ENCODE results near the gene KNCN.

Gene KNCN

DNA sequence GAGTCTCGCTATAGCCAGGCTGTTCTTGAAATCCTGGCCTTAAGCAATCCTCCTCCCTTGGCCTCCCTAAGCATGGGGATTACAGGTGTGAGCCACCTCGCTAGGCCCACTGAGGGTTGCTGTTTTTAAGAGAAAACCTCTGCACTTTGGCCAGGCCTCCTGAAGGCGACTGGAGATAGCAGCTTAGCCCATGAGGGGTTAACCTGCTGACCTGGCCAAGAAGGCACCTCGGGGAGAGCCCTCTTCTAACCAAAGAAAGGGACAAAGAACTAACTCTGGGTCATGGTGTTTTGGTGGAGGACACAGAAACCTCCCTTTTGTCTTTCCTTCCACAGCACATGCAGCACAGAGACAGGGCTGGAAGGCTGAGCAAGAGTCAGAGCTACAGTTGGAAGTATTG, 17.7 kb upstream of the KNCN start:
- DNase-seq (ENCODE audit: low read depth in 2 of 2, low spot score in 1 of 2), result no peak

DNA sequence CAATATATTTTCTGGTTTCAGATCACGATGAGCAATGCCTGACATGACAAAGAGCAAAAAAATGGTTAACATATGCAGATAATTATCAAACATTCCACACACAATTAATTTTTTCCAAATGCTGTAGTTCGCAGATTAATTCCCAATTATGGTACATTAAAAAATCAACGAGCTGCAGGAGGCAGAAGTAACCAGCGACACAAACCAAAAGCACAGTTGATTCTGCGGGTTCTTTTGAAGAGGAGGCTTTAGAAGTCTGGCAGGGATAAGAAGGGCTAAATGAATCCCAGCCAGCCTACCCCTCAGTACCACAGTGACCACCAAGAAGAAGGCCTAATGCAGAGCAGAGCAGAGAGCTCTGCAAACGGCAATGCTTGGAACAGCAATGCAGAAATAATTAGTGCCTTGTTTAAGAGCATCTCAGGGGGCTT, 17.0 kb upstream of the KNCN start:
- no peak for DNase-seq (ENCODE audit: low read depth in 2 of 2, low spot score in 1 of 2)

DNA sequence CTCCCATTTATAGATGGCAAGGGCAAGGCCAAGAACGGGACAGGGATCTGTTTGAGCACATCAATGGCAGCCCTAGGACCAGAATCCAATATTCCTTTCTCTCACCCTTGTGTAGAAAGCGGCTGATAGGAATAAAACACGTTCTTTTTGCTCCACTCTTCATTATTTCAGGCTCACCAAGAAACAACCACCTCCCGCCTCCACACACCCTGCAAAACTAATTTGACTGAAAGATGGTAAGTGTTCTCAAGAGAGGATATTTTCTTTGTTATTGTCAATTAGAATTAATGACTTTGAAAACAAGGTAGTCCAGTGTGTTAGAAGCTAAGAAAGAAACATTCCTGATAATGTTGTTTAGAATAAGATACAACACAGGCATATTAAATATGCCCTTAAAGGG, 11.9 kb upstream of the KNCN start:
- DNase-seq (ENCODE audit: low read depth in 2 of 2, low spot score in 1 of 2), result no peak

DNA sequence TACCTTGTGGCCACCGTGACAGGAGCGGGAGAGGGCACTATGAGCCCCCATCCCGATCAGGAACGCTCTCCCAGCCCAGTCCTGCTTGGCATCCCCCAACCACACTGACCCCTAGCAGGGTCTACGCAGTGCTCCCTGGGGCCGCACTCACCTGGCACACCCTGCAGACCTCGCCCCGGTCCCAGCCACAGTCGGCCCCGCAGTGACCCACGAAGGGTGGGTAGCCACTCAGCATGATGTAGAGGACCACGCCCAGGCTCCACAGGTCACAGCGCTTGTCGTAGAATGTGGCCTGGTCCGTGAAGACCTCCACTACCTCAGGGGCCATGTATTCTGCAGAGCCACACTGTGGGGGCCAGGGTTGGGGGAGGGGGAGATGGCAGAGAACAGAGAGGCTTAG, 11.1 kb upstream of the KNCN start:
- DNase-seq (ENCODE audit: low read depth in 2 of 2, low spot score in 1 of 2), result no peak

DNA sequence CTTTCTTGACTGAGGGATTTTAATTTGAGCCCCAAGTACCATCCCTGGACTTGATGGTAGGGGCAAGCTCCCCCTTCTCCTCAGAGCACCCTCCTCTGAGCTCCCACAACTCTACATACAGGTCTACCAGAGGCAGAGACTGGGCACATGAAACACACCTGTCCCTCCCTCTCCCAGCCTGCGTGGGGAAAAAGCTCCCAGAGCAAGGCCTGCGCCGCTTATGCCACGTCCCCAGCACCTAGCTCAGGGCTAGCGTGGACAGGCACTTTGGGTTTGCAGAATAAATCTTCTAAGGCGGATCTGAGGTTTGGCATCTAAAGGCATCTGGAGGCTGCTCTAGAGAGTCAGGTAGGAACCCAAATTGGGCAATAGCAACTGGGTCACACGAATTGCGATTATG, 7.5 kb upstream of the KNCN start:
- no peak for DNase-seq (ENCODE audit: low read depth in 2 of 2, low spot score in 1 of 2)

DNA sequence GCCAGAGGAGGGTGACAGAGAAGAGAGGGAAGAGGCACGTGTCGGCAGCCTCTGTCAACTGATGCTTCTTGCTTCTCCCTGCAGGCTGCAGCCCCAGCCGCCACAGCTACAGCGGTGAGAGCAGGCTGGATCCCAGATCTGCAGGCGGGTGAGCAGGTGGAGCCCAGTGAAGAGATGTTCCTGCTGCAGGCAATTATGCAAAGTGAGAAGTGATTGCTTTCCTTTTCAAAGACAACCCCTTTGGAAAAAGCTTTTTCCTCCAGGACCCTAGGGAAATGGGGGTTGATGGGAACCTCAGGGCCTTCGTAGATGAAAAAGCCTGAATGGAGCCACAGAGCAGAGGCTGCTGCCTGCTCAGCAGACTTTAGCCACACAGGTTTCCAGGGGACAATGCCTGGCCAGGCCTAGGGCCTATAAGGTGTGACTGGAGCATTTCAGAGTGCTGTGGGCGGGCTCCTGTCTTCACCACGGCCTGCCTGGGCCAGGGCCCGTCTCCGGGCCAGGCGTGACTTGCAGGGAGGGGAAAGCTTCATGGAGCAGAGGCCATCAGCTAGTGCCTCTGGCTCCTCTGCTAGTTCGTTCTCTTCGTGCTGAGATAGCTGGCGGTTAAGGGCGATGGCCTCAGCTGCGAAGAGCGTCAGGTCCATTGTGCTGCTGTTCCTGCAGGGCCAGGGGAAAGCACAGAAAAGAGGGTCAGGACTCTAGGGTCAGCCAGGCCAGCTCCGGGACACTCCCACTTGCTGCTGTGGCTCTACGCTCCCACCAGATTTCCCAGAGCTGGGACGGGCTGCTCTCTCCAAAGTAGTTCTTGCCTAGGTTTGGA, 6.9 kb upstream of the KNCN start:
- no peak for DNase-seq (ENCODE audit: low read depth in 2 of 2, low spot score in 1 of 2)

DNA sequence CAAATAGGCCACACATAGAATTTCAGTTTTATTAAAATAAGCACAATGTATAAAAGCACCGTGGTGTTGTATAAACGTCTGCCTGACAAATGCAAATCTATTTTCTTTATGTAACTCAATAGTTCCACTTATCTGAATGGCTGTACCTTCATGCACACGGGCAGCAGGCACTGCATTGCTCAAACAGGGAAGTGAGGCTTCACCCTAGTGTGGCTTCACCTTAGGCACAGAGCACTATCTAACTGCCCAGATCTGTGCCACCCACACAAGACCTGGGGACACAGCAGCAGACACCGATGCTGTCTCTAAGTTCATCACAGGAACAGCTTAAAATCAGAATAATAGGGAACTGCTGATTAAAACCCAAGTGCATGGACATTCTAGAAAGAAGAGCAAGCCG, 6.0 kb upstream of the KNCN start:
- no peak for DNase-seq (ENCODE audit: low read depth in 2 of 2, low spot score in 1 of 2)

DNA sequence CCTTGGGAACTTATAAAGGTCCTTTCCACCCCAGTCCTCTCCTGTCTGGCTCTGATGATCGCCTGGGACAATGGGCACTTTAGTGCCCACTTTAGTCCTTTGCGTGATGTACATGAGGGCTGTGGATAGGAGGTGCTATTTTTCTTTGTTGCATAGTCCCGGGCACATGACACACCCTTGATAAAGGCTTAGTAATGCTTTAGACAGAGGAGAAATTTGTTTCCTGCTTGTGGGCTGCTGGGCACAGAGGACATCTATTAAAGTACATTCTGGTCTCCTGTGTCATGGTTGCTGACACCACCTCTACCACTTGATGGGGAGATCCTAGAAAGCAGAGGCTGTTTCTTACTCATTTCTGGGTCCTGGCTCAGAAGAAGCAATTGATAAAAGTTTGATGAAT, 5.4 kb upstream of the KNCN start:
- DNase-seq (ENCODE audit: low read depth in 2 of 2, low spot score in 1 of 2), result no peak

DNA sequence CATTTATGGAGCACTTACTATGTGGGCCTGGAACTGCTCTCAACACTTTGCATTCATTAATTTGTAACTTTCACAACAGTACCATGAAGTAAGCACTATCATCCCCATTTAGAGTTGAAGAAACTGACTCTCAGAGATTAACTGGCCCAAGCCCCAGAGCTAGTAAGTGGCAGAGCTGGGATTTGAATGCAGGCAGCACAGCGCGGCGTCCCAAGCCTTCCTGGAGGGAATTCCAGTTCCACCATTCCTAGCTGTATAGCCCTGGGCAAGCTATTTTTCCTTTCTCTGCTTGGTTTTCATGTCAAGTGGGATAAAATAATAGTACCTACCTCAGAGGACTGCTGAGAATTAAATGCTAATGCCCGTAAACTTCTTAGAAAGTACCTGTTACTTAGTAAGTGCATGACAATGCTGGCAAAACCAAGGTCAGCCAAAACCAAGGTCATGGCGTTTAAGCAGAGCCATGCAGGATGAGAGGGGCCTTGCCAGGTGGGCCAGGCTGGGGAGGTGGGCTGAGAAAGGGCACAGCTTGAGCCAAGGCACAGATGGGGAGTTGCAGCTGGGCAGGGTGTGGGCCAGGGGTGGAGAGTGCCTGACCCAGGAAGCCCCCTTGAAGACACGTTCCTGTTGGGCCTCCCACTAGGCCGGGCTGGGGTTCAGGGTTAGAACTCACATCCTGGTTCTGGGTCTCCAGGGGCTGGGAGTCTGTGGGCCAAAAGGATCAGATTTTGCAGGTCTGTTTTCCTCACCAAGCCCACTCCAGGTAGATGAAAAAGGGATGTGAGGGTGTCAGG, 4.6 kb upstream of the KNCN start:
- no peak for DNase-seq (ENCODE audit: low read depth in 2 of 2, low spot score in 1 of 2)

DNA sequence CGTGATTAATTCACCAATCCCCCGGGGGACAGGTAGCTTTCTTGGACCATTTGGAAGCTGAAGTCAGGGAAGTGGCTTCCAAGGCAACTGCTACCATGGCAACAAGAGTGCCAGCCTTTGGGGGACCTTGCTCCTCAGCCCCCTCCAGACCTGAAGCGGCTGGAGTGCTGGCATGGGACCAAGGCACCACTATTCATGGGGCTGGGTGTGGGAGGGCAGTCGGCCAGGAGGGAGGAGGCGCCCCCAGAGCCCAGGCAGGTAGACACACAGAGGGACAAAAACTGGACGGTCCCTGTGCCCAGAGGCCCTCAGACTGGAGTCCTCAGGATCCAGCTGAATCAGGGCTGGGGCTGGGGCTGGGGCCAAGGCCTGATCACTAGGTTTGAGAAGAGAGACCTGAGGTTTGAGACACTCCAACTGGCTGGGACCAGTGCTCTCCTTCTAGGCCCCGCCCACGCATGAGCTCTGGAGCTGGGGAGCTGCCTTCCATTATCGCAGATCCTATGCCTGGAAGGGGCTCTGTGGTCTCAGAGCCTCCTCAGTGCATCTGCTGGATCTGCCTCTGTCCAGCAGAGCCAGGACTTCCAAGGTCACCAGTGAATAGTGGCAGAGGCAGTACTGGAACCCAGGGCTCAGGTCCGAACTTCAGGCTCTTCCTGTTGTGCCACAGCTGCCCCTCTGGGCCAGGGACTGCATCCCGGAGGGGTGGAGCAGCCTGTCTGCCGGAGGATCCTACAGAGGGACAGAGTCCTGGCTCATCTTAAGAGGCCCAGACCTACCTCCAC, 3.3 kb upstream of the KNCN start:
- no peak for DNase-seq (ENCODE audit: low read depth in 2 of 2, low spot score in 1 of 2)

DNA sequence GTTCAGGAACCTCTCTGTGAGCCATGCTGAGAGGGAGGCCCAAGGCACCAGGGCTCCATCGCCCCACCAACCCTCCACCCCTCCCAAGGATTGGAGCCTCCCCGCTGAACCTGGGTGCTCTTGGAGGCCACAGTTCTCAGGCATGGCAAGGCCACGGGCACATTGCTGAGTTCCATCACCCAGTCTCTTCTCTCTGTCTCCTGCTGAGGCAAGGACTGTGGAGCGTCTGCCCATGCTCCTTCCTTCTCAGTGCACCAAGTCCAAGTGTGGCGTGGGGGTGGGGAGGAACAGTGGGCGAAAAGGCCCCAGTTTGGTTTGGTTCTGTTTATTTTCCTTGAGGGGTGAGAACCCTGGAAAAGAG, 2.8 kb upstream of the KNCN start:
- no peak for DNase-seq (ENCODE audit: low read depth in 2 of 2, low spot score in 1 of 2)

DNA sequence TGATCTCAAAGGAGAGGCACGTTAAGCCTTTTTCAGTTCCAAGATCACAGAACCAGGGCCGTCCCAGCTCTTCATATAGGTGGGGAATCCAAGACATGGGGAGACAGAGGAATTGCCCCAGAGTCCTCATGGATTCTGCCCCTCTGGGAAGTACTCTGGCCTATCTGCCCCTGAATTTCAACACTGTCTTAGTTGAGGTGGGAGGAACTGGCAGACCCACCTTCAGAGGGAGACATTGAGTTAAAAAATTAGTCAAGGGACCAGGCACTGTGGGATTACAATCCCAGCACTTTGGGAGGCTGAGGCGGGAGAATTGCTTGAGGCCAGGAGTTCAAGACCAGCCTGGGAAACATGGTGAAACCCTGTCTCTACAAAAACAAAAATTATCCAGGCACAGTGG, 2.1 kb upstream of the KNCN start:
- DNase-seq (ENCODE audit: low read depth in 2 of 2, low spot score in 1 of 2), result no peak

DNA sequence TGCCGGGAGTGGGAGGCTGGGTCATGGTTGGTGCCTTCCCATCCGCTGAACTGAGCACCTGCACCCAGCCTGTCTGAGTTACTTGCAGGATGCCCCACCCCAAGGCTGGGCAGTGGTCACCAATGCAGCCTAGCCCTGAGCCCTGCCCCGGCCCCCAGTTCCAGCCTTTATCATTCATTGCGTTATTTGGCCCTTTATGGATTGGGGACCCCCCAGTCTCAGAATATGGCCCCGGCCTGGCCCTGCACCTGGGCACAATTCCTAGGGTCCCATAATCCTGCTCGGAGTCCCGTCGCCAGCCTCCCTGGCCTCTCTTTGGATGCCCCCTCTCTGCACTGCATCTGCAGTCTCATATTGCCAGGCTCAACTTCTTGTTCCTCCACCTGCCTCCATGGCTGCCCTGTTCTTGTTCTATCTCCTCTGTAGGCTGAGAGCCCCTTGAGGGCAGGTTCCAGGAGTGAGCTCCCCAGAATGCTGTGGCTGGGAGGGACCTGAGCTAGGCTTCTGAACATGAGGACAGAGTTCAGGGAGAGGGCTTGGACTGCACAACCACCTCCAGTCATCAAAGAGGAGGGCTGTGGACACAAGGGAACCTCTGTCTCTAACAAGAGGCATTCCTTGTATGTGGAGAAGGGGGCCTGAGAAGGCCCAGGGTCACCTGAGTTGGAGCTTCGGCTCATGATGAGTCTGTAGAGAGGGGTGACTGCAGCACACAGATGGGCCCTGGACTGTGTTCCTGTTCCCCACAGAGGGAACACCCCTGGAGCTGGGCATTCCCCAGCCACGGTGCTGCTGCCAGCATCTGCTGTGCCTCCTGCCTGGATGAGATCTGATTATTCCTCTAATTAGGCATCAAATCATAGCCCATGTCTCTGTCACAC, 1.1 kb upstream of the KNCN start:
- DNase-seq (ENCODE audit: low read depth in 2 of 2, low spot score in 1 of 2), result no peak

DNA sequence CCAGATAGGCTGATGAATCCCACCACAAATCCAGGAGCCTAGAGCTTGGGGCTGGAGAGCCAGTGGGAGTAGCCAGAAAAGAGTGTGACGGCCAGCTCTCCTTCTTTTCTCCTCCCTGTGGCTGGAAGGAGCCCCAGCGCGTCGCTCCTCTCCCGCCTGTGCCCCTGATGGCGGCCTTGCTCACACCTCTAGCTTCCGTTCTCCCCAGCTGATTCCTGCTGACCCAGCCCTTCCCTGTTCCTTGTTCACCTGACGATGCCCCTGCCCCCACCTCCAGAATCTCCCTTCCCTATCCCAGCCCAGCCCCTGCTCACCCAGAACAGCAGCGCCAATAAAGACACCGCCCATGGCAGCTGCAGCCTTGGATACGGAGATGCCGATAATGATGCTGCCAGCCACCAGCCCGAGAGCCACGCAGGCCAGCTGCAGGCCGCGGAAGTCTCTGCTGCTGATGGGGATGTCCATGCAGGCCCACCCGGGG, 656 bp downstream of the KNCN start:
- no peak for DNase-seq (ENCODE audit: low read depth in 2 of 2, low spot score in 1 of 2)

DNA sequence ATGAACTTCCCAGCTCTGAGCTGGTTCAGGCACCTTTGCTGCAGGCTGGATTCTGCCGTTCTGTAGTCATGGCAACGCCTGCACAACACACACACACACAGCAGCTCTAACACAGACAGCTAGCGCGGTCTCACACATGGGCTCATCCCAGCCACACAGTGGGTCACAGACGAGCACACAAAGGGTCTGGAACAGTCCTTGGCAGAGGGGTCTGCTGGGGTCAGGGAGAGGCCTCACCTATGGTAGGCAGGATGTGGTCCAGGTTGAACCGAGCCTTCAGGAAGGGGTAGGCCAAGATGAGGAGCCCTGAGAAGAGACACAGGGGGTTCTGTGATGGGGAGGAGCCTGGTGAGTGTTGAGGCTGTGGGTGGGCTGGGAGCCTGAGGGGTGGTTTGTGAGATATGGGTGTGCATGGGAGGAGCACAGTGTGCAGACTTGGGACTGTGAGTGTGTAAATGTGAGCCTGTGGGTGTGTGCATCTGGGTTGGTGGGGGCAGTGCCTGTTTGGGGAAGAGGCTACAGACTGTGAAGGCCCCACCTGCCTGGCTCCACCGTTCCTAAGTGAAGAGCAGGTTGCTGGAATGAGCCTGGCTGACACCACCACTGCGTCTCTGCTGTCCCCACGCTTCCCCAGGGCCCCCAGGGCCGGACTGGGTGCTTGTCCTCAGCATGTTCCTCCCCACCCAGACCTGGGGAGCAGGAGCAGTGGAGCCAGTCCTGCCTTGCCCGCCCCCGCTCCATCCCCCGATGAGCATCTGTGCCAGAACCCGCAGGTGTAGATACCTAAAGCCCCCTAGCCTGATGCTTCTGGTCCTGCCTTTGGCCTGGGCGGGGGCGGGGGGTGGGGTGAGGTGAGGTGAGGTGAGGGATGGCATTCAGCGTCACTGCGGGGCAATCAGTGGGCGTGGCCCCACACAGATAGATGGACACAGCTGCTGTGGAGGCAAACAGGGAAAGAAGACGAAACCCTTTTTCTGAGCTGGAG, 1.5 kb downstream of the KNCN start:
- peak in 1 of 2 donors; percentile 34 for DNase-seq (ENCODE audit: low read depth in 2 of 2, low spot score in 1 of 2)

DNA sequence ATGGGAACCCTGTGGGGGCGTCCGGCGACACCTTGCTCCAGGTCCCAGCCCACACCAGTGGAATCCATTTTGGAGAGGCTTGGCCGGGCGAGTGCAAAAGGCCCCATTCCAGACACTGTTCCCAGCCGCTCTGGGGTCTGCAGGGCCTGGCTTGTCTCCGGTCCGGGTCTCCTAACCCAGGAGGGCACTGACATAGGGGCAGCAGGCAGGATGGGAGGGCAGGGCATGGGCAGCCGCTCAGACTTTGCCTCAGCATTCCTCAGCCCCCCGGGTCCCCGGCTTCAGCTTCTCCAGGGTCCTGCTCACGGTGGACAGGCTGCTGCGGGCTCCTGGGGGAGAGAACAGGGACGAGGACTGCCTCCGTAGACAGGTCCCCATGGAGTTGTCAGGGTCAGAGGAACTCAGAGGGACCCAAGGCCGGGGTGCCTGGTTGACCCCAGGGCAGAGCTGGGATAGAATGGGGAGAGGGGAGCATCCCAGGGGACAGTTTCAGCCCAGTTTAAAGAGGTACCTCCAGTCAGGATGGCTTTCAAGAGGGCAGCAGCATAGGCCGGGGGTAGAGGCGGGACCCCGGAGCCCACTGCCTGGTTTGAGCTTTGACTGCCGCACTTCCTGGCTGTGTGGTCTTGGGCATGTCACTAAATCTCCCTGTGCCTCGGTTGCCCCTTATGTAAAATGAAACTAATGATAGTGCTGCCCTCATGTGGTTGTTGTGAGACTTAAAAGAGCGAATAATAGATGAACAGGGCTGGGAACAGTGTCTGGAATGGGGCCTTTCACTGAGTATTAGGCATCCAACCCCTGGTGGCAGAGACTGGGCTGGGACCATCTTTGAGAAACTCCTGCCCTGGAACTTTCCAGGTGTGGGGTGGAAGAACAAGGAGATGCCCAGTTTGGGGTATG, 3.7 kb downstream of the KNCN start:
- DNase-seq (ENCODE audit: low read depth in 2 of 2, low spot score in 1 of 2), result no peak

DNA sequence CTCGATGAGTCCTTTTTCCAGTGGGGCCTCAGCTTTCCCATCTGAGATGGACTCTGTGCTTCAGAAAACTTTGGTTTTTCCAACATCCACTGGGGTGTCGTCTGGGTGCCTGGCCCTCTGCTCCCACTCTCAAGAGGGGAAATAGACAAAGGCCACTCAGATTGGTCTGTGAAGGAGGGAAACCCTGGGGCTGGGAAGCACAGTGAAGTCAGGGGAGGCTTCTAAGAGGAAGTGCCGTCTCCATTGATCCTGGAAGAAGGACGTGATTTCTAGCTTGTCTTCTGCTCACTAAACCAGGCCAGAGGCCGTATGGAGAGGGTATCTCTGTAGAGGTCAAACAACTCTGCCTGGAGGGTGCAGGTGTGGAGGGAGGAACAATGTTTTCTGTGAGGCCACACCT, 5.2 kb downstream of the KNCN start:
- no peak for DNase-seq (ENCODE audit: low read depth in 2 of 2, low spot score in 1 of 2)

DNA sequence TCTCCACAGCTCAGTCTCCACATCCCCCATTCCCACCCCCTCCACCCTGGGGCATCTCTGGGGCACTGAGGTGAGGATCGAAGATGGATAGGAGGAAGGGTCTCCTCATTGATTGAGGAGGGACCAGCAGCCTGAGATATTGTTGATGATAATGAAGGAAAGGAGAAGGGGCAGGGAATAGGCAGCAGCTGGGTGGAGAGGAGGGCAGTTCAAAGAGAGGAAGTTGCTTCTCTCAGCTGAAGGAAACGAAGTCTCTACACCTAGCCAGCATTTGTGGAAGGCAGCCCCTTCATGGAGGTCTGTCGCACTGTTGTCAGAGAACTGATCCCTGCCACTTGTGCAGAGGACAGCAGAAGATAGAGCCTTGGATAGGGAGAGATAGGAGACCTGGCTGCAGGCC, 5.7 kb downstream of the KNCN start:
- DNase-seq (ENCODE audit: low read depth in 2 of 2, low spot score in 1 of 2), result no peak
